ENCODE data around the gene USP7.
"Not testable (repeated sequence)": the region's sequence is repeated elsewhere in the genome, so short reads cannot be mapped to it uniquely, and the experiment has no call there.

Gene USP7

GRCh38 chr16:8898660-8899318, 64.9 kb downstream of the USP7 start:
- DNase-seq = no peak

GRCh38 chr16:8894736-8895334, 68.9 kb downstream of the USP7 start:
- DNase-seq = no peak

- no peak for DNase-seq
Observed at GRCh38 chr16:8893976-8894690, 69.6 kb downstream of the USP7 start.

GRCh38 chr16:8893426-8893825, 70.3 kb downstream of the USP7 start:
- DNase-seq = no peak

- DNase-seq = no peak
Observed at GRCh38 chr16:8892101-8892575, 71.6 kb downstream of the USP7 start.

GRCh38 chr16:8890549-8890921, 73.2 kb downstream of the USP7 start:
- DNase-seq = no peak

GRCh38 chr16:8889893-8890548, 73.7 kb downstream of the USP7 start:
- DNase-seq = no peak

GRCh38 chr16:8888951-8889892, 74.5 kb downstream of the USP7 start:
- no peak for DNase-seq

- DNase-seq = no peak
Observed at GRCh38 chr16:8887952-8888560, 75.7 kb downstream of the USP7 start.

GRCh38 chr16:8887431-8887765, 76.3 kb downstream of the USP7 start:
- no peak for DNase-seq

GRCh38 chr16:8886593-8887430, 76.9 kb downstream of the USP7 start:
- DNase-seq = no peak

- no peak for DNase-seq
Observed at GRCh38 chr16:8885674-8886592, 77.8 kb downstream of the USP7 start.

GRCh38 chr16:8882725-8883377, 80.9 kb downstream of the USP7 start:
- no peak for DNase-seq

- DNase-seq = no peak
Observed at GRCh38 chr16:8882041-8882617, 81.6 kb downstream of the USP7 start, which contains the start of gene LITAFD. LITAFD (plus strand) TSS chr16:8882351; CDS start chr16:8884356, 2,005 bp downstream.

- no peak for DNase-seq
Observed at GRCh38 chr16:8880839-8881510, 82.7 kb downstream of the USP7 start.

GRCh38 chr16:8878523-8878911, 85.2 kb downstream of the USP7 start:
- DNase-seq = no peak

GRCh38 chr16:8877894-8878522, 85.7 kb downstream of the USP7 start:
- DNase-seq = no peak

- not testable (repeated sequence) for DNase-seq
Observed at GRCh38 chr16:8875317-8875716, 88.4 kb downstream of the USP7 start.
